Endothelial cell (in vitro differentiated cells): ENCODE data around the gene PIGK. TPM values are rescaled to one million over a fixed set of nuclear protein-coding genes. Genes with fewer than 3 reads are reported as not detected.

Experiments used
- DNase-seq: peaks from one replicate; pipeline ENCODE4 v3.0.0; 2021; ENCODE audit warnings: low spot score
- H3K27ac Mint-ChIP-seq: one replicate; pipeline ENCODE4 v1.8.0; 2021; ENCODE audit warnings: mixed read lengths, inconsistent platforms; ENCODE audit not compliant: unreplicated experiment
- H3K27me3 Mint-ChIP-seq: one replicate; pipeline ENCODE4 v1.8.0; 2021; ENCODE audit warnings: mild to moderate bottlenecking, moderate library complexity, mixed read lengths, inconsistent platforms; ENCODE audit not compliant: unreplicated experiment
- H3K36me3 Mint-ChIP-seq: one replicate; pipeline ENCODE4 v1.8.0; 2021; ENCODE audit warnings: mild to moderate bottlenecking, low read depth, mixed read lengths, inconsistent platforms; ENCODE audit not compliant: unreplicated experiment
- H3K4me1 Mint-ChIP-seq: one replicate; pipeline ENCODE4 v1.8.0; 2021; ENCODE audit warnings: mild to moderate bottlenecking, mixed read lengths, inconsistent platforms; ENCODE audit not compliant: unreplicated experiment
- H3K4me3 Mint-ChIP-seq: one replicate; pipeline ENCODE4 v1.8.0; 2021; ENCODE audit warnings: mild to moderate bottlenecking, mixed read lengths, inconsistent platforms; ENCODE audit not compliant: unreplicated experiment
- H3K9me3 Mint-ChIP-seq: one replicate; pipeline ENCODE4 v1.8.0; 2021; ENCODE audit warnings: mixed read lengths, inconsistent platforms; ENCODE audit not compliant: unreplicated experiment
- CTCF ChIP-seq: fragments of 200-600 bp; sonication (generic); IDR thresholded peaks from one replicate; pipeline ENCODE4 v1.5.0; 2021; ENCODE audit warnings: antibody characterized with exemption; ENCODE audit not compliant: unreplicated experiment
- total RNA-seq: library from RNA; stranded (reverse); fragmentation: NEBNext Ultra II Directional; extraction: Animal tissue kit (Norgen Biotek cat#: 25700); gene quantifications from one replicate; pipeline ENCODE4 v1.2.1, GENCODE V29; 2021; ENCODE audit not compliant: unreplicated experiment

Gene PIGK
- total RNA-seq, 1 donor from 2014 or later: 19.5 TPM

- no peak overlapping the region for H3K4me3 Mint-ChIP-seq
- H3K36me3 Mint-ChIP-seq: no peaks in the 10 kb centered on the region
- H3K27ac Mint-ChIP-seq: no peak overlapping the region
- DNase-seq: peak; percentile 43
- peaks cover 12% of the 10 kb centered on the region for H3K4me1 Mint-ChIP-seq
- peaks cover 3% of the 10 kb centered on the region for H3K27me3 Mint-ChIP-seq
- TF ChIP-seq CTCF: no peak
- no peaks in the 10 kb centered on the region for H3K9me3 Mint-ChIP-seq
Measured at GRCh38 chr1:77063118-77063517, 156.1 kb downstream of the PIGK start.

GRCh38 chr1:77061162-77061561 lies 158.1 kb downstream of the PIGK start:
- Mint-ChIP-seq H3K4me1 (peaks cover 21% of the 10 kb centered on the region), H3K27me3 (peaks cover 3% of the 10 kb centered on the region), H3K9me3 (no peaks in the 10 kb centered on the region), H3K27ac (no peak overlapping the region), H3K36me3 (no peaks in the 10 kb centered on the region), H3K4me3 (no peak overlapping the region)
- DNase-seq: no peak
- TF ChIP-seq CTCF: no peak

- H3K4me3 Mint-ChIP-seq: no peak overlapping the region
- no peaks in the 10 kb centered on the region for H3K36me3 Mint-ChIP-seq
- peaks cover 21% of the 10 kb centered on the region for H3K4me1 Mint-ChIP-seq
- no peaks in the 10 kb centered on the region for H3K9me3 Mint-ChIP-seq
- TF ChIP-seq CTCF: no peak
- H3K27ac Mint-ChIP-seq: no peak overlapping the region
- DNase-seq: peak; percentile 52
- H3K27me3 Mint-ChIP-seq: peaks cover 3% of the 10 kb centered on the region
Measured at GRCh38 chr1:77060000-77060399, 159.2 kb downstream of the PIGK start.

- no peak for TF ChIP-seq CTCF
- Mint-ChIP-seq H3K4me1 (peaks cover 17% of the 10 kb centered on the region), H3K36me3 (no peaks in the 10 kb centered on the region), H3K27me3 (peaks cover 3% of the 10 kb centered on the region), H3K27ac (no peak overlapping the region), H3K9me3 (no peaks in the 10 kb centered on the region), H3K4me3 (no peak overlapping the region)
- DNase-seq: no peak
Measured at GRCh38 chr1:77057994-77058585, 161.1 kb downstream of the PIGK start.

- H3K27ac Mint-ChIP-seq: no peak overlapping the region
- peaks cover 13% of the 10 kb centered on the region for H3K4me1 Mint-ChIP-seq
- no peak for TF ChIP-seq CTCF
- no peaks in the 10 kb centered on the region for H3K36me3 Mint-ChIP-seq
- H3K9me3 Mint-ChIP-seq: no peaks in the 10 kb centered on the region
- H3K27me3 Mint-ChIP-seq: no peaks in the 10 kb centered on the region
- no peak for DNase-seq
- no peak overlapping the region for H3K4me3 Mint-ChIP-seq
Measured at GRCh38 chr1:77056525-77056924, 162.7 kb downstream of the PIGK start.
